VCaP (cell line): ENCODE data around the gene INSYN2B.

Experiments
- H3K27ac ChIP-seq: fragments of 450-650 bp; 2 replicates; pipeline ENCODE4 v1.5.1; 2017
- CTCF ChIP-seq: fragments of 450-650 bp; conservative IDR thresholded peaks from 2 replicates; pipeline ENCODE4 v1.5.1; 2017; ENCODE audit warnings: mild to moderate bottlenecking, moderate library complexity

INSYN2B gene

GRCh38 chr5:169873642-169874041, 106.7 kb downstream of the INSYN2B start:
- TF ChIP-seq CTCF, result no peak
- H3K27ac ChIP-seq, result no peak overlapping the region

GRCh38 chr5:169871826-169872490, 108.3 kb downstream of the INSYN2B start:
- TF ChIP-seq CTCF, result no peak
- H3K27ac ChIP-seq, result no peak overlapping the region

- H3K27ac ChIP-seq, result no peak overlapping the region
- TF ChIP-seq CTCF, result no peak
Measured at GRCh38 chr5:169870211-169870610, 110.1 kb downstream of the INSYN2B start.

- TF ChIP-seq CTCF, result no peak
- no peak overlapping the region for H3K27ac ChIP-seq
Measured at GRCh38 chr5:169869066-169869465, 111.2 kb downstream of the INSYN2B start.

- TF ChIP-seq CTCF, result no peak
- H3K27ac ChIP-seq, result no peak overlapping the region
Measured at GRCh38 chr5:169867347-169867746, 112.9 kb downstream of the INSYN2B start.

- H3K27ac ChIP-seq, result peak overlapping the region; percentile 41
- no peak for TF ChIP-seq CTCF
Measured at GRCh38 chr5:169864483-169864882, 115.8 kb downstream of the INSYN2B start.

GRCh38 chr5:169862391-169862811, 117.9 kb downstream of the INSYN2B start:
- no peak for TF ChIP-seq CTCF
- no peak overlapping the region for H3K27ac ChIP-seq
